Progenitor cell of endocrine pancreas (in vitro differentiated cells): ENCODE results near the gene KCNK5. TPM values are rescaled to one million over a fixed set of nuclear protein-coding genes. Genes with fewer than 3 reads are reported as not detected.

Source experiments
- DNase-seq: peaks from one replicate; pipeline ENCODE4 v3.0.0; 2021; ENCODE audit warnings: low spot score; ENCODE audit not compliant: unreplicated experiment
- H3K27ac Mint-ChIP-seq: 2 replicates; pipeline ENCODE4 v1.8.0; 2021; ENCODE audit warnings: mild to moderate bottlenecking, moderate library complexity, mixed read lengths
- H3K27me3 Mint-ChIP-seq: 2 replicates; pipeline ENCODE4 v1.8.0; 2021; ENCODE audit warnings: mixed read lengths
- H3K36me3 Mint-ChIP-seq: 2 replicates; pipeline ENCODE4 v1.8.0; 2022; ENCODE audit warnings: mixed read lengths; ENCODE audit not compliant: insufficient read depth
- H3K4me1 Mint-ChIP-seq: 2 replicates; pipeline ENCODE4 v1.8.0; 2021; ENCODE audit warnings: low read depth, mixed read lengths
- H3K4me3 Mint-ChIP-seq: 2 replicates; pipeline ENCODE4 v1.8.0; 2021; ENCODE audit warnings: low read depth, mild to moderate bottlenecking, moderate library complexity, mixed read lengths
- H3K9me3 Mint-ChIP-seq: 2 replicates; pipeline ENCODE4 v1.8.0; 2021; ENCODE audit warnings: low read depth, mixed read lengths
- total RNA-seq: library from RNA; stranded (reverse); gene quantifications from 2 replicates; pipeline ENCODE4 v1.2.1, GENCODE V29; 2021
- TF ChIP-seq, protein P1 (sequence below): fragments of 200-600 bp; sonication (generic); IDR thresholded peaks from one replicate; pipeline ENCODE4 v1.5.0; 2021; ENCODE audit warnings: antibody characterized with exemption, mild to moderate bottlenecking; ENCODE audit not compliant: unreplicated experiment

KCNK5 gene
- total RNA-seq, 1 donor from 2014 or later = 2.0 TPM

DNA sequence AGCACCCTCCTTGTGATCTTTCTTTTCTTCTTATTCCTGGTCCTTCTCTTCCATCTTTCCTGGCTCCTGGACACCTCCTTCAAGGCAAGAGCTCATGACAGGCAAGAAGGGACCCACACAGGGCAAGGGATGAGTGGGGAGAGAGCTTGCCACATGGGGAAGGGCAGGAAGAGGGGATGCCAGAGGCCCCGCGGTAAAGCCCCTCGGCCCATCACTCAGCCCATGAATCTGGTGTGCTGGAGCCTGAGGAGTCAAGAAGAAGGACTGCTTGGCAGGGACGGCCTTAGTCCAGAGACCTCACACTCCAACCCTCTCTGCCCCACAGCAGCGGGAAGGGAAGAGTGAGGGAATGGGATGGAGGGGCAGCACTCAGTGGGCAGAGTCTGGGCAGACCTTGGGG is 62.0 kb downstream of the KCNK5 start:
- H3K27me3 Mint-ChIP-seq = peaks cover 54% of the 10 kb centered on the region
- TF ChIP-seq, protein P1, sequence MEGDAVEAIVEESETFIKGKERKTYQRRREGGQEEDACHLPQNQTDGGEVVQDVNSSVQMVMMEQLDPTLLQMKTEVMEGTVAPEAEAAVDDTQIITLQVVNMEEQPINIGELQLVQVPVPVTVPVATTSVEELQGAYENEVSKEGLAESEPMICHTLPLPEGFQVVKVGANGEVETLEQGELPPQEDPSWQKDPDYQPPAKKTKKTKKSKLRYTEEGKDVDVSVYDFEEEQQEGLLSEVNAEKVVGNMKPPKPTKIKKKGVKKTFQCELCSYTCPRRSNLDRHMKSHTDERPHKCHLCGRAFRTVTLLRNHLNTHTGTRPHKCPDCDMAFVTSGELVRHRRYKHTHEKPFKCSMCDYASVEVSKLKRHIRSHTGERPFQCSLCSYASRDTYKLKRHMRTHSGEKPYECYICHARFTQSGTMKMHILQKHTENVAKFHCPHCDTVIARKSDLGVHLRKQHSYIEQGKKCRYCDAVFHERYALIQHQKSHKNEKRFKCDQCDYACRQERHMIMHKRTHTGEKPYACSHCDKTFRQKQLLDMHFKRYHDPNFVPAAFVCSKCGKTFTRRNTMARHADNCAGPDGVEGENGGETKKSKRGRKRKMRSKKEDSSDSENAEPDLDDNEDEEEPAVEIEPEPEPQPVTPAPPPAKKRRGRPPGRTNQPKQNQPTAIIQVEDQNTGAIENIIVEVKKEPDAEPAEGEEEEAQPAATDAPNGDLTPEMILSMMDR = no peak
- no peaks in the 10 kb centered on the region for H3K9me3 Mint-ChIP-seq
- no peaks in the 10 kb centered on the region for H3K36me3 Mint-ChIP-seq
- no peak overlapping the region for H3K4me3 Mint-ChIP-seq
- no peak overlapping the region for H3K27ac Mint-ChIP-seq
- no peak for DNase-seq
- H3K4me1 Mint-ChIP-seq = no peaks in the 10 kb centered on the region

GRCh38 chr6:39166912-39167290 is 62.4 kb downstream of the KCNK5 start:
- no peak for DNase-seq
- H3K4me3 Mint-ChIP-seq = no peak overlapping the region
- TF ChIP-seq, protein P1 = no peak
- H3K9me3 Mint-ChIP-seq = no peaks in the 10 kb centered on the region
- peaks cover 54% of the 10 kb centered on the region for H3K27me3 Mint-ChIP-seq
- H3K36me3 Mint-ChIP-seq = no peaks in the 10 kb centered on the region
- H3K4me1 Mint-ChIP-seq = no peaks in the 10 kb centered on the region
- no peak overlapping the region for H3K27ac Mint-ChIP-seq

GRCh38 chr6:39166189-39166911 is 62.9 kb downstream of the KCNK5 start:
- peak; percentile 86 for DNase-seq
- Mint-ChIP-seq H3K27me3 (peaks cover 54% of the 10 kb centered on the region), H3K9me3 (no peaks in the 10 kb centered on the region), H3K4me1 (no peaks in the 10 kb centered on the region), H3K36me3 (no peaks in the 10 kb centered on the region), H3K27ac (no peak overlapping the region), H3K4me3 (no peak overlapping the region)
- TF ChIP-seq, protein P1 = peak; percentile 96

- no peak overlapping the region for H3K27ac Mint-ChIP-seq
- DNase-seq = no peak
- peaks cover 14% of the 10 kb centered on the region for H3K4me1 Mint-ChIP-seq
- H3K4me3 Mint-ChIP-seq = no peak overlapping the region
- no peaks in the 10 kb centered on the region for H3K9me3 Mint-ChIP-seq
- TF ChIP-seq, protein P1 = peak; percentile 23
- H3K27me3 Mint-ChIP-seq = peaks cover 34% of the 10 kb centered on the region
- no peaks in the 10 kb centered on the region for H3K36me3 Mint-ChIP-seq
Observed at GRCh38 chr6:39157511-39157910, 71.8 kb downstream of the KCNK5 start.

DNA sequence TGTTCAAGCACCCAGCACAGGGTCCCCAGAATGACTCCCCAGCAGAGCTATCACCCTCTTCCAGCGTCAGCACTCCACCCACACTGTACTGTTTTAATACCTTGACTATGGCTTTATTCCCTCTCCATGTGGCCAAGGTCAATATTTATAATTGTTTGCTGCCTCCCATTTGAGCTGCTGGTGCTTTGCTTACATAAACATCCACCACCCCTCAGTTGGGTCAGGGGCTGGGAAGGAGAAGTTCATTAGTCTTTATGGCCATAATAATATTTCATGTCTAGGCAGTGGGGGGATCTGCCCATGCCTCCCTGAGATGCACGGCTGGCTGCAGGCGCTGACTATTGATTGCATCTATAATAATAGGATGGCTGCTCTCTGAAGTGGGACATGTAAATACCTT is 72.5 kb downstream of the KCNK5 start:
- no peak for DNase-seq
- Mint-ChIP-seq H3K36me3 (no peaks in the 10 kb centered on the region), H3K9me3 (no peaks in the 10 kb centered on the region), H3K4me3 (no peak overlapping the region), H3K27ac (no peak overlapping the region), H3K27me3 (peaks cover 41% of the 10 kb centered on the region), H3K4me1 (peaks cover 14% of the 10 kb centered on the region)
- TF ChIP-seq, protein P1 = no peak
